NCI-H2196 treated with DMSO at 0.1 percent for 48 hours (cell line): Measurements from ENCODE around the gene NRG2.

ENCODE experiments used
- DNase-seq: peaks from one replicate; lab custom pipeline; 2025; ENCODE audit not compliant: unreplicated experiment; lab: John Stamatoyannopoulos, UW

The NRG2 gene

DNA sequence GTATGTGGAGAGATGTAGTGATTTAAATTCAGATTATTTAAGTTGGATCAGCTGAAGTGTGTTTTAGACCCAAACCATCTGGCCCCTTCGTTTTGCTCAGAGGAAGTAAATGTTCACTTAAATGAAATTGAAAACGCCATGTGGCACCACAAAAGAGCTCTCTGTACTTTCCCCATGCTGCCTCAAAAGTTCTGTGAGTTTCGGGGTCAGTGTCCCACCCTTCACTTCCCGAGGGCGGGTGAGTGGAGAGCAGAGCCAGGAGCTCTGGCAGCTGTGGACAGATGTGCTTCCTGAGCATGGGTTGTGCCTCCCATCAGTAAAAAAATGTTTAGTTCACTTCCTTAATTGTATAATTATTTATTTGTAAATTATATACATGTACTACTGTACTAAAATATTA, 199.1 kb downstream of the NRG2 start:
- no peak for DNase-seq

DNA sequence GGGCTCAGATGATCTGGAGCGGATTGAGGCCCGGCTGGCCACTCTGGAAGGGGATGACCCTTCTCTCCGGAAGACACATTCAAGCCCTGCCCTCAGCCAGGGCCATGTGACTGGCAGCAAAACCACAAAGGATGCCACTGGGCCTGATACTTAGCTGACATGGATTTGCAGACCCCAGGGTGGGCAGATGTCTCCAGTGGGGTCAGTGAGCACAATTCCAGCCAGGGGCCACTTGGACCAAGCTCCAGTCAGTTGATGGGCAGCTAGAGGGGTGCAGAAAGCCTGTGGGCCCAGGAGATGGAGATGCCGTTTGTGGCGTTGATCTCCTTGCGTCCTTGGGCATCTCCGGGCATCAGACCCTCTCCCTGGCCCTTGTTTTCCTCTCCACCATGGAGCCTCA, 200.8 kb downstream of the NRG2 start:
- DNase-seq: no peak

DNA sequence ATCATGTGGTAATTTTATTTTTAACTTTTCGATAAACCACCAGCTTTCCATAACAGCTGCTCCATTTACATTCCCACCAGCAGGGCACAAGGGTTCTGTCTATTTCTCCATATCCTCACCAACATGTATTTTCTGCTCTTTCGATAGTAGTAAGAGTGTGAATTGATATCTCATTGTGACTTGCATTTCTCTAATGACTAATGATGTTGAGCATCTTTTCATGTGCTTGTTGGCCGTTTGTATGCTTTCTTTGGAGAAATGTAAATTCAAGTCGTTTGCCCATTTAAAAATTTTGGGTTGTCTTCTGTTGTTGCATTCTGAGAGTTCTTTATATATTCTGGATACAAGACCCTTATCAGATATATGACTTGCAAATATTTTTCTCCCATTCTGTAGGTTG, 201.6 kb downstream of the NRG2 start:
- DNase-seq: no peak

DNA sequence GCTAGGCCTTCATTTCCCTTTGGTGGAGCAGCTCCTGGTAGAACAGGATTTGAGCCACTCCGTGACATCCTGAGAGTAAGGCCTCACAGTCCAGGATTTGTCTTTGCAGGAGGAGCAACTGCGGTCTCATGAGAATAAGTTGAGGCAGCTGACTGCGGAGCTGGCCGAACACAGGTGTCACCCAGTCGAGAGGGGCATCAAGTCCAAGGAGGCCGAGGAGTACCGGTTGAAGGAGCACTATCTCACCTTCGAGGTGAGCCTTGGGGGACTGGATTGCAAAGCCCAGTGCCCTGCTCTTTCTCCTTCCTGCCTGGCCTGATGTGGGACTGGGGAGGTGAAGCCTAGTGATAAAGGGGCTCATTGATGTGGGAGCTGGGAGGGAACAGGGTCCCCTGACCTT, 203.2 kb downstream of the NRG2 start:
- DNase-seq: no peak

DNA sequence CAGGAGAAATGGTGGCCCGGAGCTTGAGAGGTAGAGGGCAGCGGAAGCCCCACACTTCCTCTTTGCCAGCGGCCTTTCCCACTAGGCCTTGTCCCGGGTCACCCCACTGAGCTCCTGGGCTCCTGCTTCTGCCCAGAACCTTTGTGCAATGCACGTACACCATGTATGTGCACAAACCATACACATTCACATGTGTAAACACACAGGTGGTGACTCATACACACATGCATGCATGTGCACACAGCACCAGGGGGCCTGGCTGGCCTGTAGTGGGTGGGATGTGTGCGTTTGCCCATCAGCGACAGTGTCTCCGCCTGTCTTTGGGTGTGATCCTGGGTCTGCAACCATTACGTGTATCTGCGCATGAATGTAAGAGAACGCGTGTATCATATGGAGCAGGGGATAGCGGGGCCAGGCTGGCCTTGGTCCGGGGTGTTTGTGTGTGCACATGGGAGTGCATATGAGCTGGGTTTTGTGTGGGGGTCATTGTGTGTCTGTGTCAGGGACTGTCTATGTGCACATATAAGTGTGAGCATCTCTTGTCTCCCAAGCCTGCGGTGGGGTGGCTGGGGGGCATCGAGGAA, 203.8 kb downstream of the NRG2 start:
- no peak for DNase-seq

DNA sequence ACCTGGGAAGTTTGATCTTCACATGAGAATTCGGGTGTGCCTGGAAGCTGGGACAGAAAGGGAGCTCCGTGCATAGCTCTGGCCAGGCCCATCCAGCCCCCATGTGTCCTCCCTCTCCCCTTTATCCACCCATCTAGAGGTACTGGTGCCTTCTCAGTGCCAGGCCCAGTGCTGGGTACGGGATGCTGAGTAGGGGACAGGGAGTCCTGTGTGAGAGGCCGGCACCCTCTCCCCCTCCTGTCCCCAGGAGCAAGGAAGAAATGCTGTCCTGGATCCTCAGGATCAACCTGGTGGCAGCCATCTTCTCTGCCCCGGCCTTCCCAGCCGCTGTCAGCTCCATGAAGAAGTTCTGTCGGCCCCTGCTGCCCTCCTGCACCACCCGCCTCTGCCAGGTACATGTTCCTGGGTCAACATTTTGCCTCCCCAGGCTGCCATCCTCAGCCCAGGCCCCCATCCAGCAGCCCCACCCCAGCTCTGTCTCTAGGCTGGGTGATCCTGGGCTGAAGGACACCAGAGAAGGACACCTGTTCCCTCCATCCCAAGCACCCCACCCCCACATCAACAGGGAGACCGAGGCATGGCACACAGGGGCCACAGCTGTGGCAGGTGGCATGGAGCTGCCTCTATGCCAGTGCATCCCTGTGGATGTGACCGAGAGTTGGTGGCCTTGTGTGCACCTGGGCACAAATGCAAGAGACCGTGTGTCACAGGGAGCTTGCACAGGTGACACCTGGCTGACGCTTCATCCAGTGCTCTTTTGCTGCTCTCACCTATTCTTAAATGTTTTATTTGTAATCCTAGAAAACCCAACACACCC, 204.5 kb downstream of the NRG2 start:
- no peak for DNase-seq

DNA sequence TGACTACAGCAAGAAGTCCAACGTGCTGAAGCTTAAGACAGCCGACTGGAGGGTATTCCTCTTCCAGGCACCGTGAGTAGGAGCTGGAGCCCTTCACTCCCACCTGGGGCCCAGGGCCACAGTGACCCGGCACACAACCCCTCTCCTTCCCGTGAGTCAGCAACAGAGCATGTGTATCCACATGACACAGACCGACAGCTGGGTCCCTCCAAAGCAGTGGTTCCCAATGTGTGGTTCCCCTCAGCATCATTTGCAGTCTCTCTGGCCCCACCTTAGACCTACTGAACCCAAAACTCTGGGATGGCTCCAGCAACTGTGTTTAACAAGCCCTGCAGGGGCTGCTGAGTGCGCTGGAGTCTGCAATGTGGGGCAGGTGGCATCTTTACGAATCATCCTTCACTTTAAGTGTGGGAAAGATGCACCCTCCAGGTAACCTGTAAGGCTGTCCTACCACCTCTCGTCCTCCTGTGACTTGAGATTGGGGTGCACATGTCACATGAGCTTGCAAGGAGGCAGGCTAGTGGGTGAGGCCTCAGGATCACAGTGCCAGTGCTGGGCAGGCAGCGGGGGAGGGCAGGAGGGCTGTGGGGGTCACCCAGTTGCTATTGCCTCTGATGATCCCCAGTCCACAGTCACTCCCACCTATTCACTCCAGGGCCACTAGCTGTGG, 205.3 kb downstream of the NRG2 start:
- DNase-seq: no peak

DNA sequence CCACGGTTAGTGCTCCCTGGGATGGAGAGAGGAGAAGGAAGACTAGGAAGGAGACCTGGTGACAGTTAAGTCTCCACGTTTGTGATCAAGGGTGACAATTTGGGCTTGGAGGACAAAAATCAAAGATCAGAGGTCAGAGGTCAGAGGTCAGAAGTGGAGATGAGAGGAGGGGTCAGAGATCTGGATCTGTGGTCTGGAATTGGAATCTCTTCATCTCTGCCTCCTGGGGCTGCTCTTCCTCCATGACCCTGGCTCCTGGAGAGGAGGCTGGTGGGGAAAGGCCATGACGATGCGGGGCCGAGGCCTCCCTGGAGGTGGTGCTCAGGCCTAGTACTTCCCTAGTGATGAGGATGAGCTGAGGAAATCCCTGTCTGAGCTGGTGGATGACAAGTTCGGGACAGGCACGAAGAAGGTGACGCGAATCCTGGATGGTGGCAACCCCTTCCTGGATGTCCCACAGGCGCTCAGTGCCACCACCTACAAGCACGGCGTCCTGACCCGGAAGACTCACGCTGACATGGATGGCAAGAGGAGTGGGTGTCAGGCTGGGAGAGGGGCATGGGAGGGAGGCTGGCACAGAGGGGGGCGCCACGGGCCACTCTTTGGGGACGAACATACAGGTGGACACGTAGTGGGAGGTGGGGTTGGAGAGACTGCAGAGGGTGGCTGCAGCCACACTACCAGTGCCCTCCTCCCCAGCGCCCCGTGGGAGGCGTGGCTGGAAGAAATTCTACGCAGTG, 206.5 kb downstream of the NRG2 start:
- DNase-seq: no peak

DNA sequence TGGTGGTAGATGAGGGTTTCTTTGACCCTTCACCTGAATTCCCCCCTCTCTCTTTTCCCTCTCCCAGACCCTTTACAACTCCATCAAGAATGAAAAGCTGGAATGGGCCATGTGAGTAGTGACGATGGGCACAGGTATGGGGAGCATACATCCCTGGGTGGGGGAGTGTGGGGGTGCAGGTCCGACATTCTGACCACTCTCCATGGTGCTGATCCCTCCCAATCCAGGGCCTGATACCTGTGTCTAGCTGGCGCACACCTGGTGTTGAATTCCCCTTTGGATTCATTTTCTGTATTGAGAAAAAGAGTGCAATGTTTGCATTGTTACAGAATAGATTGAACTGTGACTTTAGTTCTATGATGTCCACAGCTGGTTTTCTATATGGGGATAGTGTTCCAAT, 207.4 kb downstream of the NRG2 start:
- DNase-seq: no peak

DNA sequence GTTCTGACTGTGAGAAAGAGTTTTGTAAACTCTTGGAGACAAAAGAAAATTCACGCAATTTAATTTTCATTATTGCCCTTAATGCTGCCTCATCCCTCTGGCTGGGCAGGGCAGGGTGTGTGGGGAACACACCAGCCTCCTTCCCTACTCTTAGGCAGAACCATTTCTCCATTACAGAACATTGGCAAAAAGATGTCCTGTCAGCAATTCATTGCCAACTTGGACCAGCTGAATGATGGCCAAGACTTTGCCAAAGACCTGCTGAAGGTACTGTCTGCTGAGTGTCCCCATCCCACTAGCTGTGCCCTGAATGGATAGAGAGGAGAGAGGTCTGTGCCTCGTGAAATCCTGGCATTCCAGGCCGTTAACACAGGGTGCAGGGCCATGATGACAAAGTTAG, 209.6 kb downstream of the NRG2 start:
- DNase-seq: no peak

DNA sequence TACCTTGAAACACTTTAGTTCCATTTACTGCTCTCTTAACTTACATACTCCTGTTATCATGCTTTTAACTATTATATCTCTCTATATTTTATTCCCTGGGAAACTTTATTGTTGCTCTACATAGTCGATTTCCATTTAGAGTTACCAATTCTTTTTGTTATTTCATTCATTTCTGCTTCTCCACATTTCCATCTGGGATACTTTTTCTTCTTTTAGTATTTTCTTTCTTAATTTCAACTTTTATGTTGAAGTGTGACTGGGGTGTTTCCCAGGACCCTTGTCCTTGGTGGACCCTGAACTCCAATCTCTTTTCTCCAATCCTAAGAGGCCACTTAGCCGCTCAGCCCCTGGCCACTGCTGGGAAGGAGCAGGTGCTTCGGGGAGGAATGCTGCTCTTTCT, 211.5 kb downstream of the NRG2 start:
- DNase-seq: no peak

DNA sequence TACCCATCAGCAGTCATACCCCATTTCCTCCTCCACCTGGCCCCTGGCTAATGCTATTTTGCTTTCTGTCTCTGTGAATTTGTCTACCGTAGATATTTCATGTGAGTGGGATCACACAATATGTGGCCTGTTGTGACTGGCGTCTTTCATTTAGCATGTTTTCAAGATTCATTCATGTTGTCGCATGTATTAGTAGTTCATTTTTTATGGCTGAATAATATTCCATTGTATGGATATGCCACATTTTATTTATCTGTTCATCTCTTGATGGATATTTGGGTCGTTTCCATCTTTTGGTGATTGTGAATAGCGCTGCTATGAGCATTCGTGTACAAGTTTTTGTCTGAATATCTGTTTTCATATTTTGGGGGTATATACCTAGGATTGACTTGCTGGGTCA, 213.6 kb downstream of the NRG2 start:
- DNase-seq: no peak

DNA sequence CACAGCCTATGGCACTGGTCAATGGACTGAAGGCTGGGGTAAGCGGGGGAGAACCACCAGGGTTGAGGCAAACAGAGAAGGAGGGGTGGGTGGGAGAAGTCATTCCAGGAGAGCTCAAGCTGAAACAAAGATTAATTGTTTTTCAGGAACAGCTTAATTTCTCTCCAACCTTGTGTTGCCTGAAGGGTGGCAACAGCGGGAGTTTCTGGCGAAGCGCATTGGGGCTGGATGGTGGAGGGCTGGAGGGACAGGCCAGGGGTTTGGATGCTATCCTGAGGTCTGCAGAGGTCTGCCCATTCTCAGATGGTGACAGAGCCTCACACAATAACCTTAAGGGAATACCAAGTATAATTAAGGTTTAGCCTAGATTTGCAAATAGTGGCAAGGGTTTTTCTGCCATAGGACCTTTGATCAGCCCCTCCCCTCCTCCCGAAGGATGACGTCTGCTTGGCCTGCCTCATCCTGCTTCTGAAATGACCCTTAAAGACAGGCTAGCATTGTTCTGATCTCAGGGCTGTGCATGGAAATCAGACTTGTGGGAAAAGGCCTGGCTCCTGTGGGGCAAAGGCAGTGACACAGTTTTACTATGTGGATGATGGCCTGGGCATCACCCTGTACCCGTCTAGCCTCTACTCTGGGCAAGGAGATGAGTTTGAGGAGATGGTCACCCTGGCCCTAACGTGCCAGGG, 214.7 kb downstream of the NRG2 start:
- no peak for DNase-seq

DNA sequence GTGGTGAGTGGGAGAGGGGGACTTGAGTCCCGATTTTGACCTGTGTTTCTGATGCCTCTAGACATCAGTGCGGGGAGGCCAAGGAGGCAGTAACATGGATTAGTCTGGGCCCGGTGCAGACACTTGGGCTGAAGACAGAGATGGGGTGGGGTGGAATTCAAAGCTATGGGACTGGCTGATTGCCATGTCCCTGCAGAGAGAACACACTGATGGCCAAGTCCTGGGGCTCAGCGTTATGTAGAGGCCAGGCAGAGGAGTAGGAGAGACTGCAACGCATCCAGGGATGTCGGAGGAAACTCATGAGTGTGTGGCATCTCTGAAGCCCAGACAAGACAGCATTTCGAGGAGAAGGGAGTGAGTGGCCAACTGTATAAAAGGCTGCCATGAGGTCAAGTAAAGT, 217.4 kb downstream of the NRG2 start:
- DNase-seq: no peak

DNA sequence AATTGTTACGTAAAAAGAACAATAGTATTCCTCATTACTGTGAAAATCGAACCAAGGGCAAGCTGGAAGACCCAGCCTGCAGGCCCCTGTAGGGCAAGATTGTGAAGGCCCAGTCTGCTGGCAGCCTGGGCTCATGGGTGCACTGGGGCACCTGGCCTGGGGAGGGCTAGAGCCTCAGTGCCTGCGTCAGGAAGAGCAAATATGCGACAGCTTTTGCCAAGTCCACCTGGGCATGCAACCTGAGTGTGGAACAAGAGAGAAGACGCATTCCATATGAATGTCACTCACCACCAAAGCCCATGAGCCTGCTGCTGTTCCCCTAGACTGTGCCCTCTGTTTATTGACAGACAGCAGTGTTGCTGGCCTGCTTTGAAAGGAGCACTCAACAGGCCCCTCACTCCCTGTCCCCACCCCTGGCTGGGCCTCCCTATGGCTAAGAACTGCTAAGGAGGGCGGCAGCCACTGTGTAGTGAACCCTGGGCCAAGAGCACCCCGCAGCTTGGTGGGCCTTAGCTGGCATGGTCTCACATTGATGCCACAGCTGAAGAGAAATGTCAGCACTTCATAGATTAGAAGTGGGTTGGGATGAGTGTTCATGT, 219.2 kb downstream of the NRG2 start:
- DNase-seq: no peak

DNA sequence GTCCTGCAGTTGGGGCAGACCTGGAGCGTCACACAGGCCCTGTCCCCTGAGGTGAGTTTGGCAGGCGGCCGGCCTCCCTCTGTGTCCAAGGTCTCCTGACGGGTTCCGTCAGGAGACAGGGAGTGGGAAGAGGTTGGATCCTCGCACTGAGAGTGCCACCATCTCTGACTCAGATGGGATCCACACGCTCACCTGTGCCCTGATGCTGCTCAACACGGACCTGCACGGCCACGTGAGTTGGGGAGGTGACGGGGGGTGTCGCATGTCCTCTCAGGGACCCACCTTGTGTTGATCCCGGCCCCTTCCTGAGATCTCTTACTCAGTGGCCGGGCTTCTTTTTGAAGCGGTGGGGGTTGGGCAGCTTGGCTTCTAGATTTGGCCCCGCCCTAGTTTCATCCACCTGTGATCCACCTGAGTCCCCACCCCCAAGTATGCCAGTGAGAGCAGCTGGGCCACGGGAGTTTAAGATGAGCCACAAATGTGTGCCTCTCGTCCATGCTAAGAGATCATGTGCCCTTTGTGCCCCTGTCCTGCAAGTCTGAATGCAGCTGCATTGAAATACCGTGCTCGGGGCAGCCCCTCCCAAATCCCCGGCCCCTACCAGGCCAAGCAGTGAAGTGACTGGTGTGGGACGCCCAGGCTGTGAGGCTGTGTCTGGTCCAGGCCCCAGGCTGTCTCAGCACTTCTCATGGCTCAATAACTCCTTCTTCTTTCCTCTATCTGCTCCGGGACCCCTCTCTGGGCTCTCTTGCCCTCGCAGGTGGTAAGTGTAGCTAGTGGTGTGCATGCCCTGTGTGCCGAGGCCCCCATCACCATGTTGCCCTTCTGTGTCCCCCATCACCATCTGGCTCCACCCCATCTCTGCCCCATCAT, 220.3 kb downstream of the NRG2 start:
- no peak for DNase-seq

DNA sequence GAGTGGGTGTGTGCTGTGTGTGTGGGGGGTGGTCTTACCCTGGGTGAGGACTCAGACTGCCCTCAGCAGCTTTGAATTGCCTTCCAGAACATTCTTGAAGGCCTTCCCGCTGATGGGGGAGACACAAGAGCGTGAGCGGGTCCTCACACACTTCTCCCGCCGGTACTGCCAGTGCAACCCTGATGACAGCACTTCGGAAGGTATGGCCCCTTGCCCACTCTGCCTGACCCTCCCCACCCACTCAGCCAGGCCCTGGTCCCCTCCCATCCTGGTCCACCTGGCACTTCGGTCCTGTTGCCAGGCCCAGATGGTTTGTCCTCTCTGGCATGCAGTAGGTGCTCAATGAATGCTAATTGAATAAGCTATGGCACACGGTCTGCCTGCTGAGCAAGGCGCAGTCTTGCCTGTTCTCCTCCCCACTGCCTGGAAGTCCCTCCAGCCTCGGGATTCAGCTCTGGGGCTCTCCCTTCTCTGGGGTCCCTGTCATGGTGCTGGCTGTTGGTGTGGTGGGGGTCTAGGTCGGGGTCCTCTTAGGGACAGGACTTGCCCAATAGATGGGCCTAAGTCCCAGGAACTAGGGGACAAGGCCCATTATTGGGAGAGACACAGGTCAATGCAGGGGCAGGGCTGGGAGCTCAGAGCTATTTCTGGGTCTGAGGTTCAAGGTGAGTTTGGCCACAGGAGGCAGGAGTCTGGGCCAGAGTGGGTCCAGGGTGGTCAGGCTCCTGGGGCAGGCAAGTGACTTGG, 221.1 kb downstream of the NRG2 start:
- no peak for DNase-seq

DNA sequence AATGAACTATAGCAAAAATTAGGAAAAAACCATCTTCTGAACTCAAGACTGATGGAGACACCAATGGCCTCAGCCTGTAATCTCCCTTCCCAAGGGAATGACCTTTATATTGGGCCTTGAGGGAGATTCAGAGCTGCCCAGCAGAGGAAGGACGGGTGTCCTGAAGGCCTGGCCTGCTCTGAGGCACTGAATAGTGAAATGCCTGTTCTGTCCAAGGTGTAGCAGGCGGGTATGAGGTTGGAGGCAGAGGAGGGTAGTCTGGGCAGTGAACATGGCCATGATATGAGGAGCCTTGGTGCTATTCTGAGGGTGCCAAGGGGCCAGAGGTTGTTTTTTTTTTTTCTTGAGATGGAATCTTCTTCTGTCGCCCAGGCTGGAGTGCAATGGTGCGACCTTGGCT, 222.5 kb downstream of the NRG2 start:
- no peak for DNase-seq

DNA sequence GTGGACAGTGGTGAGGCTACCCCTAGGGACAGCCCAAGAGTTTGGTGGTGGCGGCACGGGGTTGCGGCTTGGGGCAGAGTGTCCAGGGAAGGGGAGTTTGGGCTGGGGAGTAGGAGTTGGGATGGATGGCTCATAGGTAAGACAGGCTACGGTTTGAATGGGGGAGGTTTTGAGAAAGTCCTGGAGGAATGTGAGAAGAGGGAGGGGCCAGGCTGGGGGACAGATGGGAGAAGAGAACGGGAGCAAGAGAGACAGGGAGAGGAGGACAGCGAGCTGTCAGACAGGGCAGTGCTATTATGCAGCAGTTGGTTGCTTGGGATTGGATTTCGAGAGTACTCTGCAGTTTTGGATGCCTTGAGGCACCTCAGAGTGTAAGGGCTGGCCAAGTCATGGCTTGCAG, 223.0 kb downstream of the NRG2 start:
- no peak for DNase-seq
